GM21360 (cell line): ENCODE results near the gene SLIT3.
"Not testable (repeated sequence)": the region's sequence is repeated elsewhere in the genome, so short reads cannot be mapped to it uniquely, and the experiment has no call there.

Source experiments
- ATAC-seq: cut with Tn5 transposase; IDR thresholded peaks from one replicate; pipeline ENCODE4 v1.9.1; 2021; ENCODE audit warnings: mild to moderate bottlenecking, moderate library complexity; ENCODE audit not compliant: unreplicated experiment

The SLIT3 gene

GRCh38 chr5:169223595-169223953 lies 77.4 kb downstream of the SLIT3 start:
- no peak for ATAC-seq

GRCh38 chr5:169222934-169223594 lies 77.9 kb downstream of the SLIT3 start:
- no peak for ATAC-seq

- ATAC-seq, result no peak
These were observed 79.4 kb downstream of the SLIT3 start for GRCh38 chr5:169221519-169221918.

- no peak for ATAC-seq
These were observed 81.0 kb downstream of the SLIT3 start for GRCh38 chr5:169219961-169220360.

- no peak for ATAC-seq
These were observed 81.6 kb downstream of the SLIT3 start for GRCh38 chr5:169219351-169219750.

- ATAC-seq, result no peak
These were observed 82.1 kb downstream of the SLIT3 start for GRCh38 chr5:169218861-169219260.

GRCh38 chr5:169218176-169218575 lies 82.8 kb downstream of the SLIT3 start:
- no peak for ATAC-seq

GRCh38 chr5:169216866-169217265 lies 84.1 kb downstream of the SLIT3 start:
- ATAC-seq, result no peak

GRCh38 chr5:169213479-169213878 lies 87.5 kb downstream of the SLIT3 start:
- no peak for ATAC-seq

GRCh38 chr5:169211761-169212160 lies 89.2 kb downstream of the SLIT3 start:
- ATAC-seq, result not testable (repeated sequence)

- ATAC-seq, result no peak
These were observed 96.0 kb downstream of the SLIT3 start for GRCh38 chr5:169204788-169205400.

- ATAC-seq, result no peak
These were observed 98.0 kb downstream of the SLIT3 start for GRCh38 chr5:169202969-169203368.

GRCh38 chr5:169201597-169201996 lies 99.3 kb downstream of the SLIT3 start:
- no peak for ATAC-seq

GRCh38 chr5:169200125-169200778 lies 100.7 kb downstream of the SLIT3 start:
- ATAC-seq, result no peak

- no peak for ATAC-seq
These were observed 103.6 kb downstream of the SLIT3 start for GRCh38 chr5:169197343-169197742.

GRCh38 chr5:169196059-169196458 lies 104.9 kb downstream of the SLIT3 start:
- no peak for ATAC-seq

GRCh38 chr5:169195601-169196000 lies 105.3 kb downstream of the SLIT3 start:
- ATAC-seq, result no peak

GRCh38 chr5:169192536-169192935 lies 108.4 kb downstream of the SLIT3 start:
- ATAC-seq, result no peak

- no peak for ATAC-seq
These were observed 110.1 kb downstream of the SLIT3 start for GRCh38 chr5:169190849-169191248.

- no peak for ATAC-seq
These were observed 115.3 kb downstream of the SLIT3 start for GRCh38 chr5:169185626-169186025.

GRCh38 chr5:169183576-169183975 lies 117.4 kb downstream of the SLIT3 start:
- ATAC-seq, result no peak

- ATAC-seq, result no peak
These were observed 118.1 kb downstream of the SLIT3 start for GRCh38 chr5:169182797-169183196.
